Nucleus accumbens (tissue), 56 donors: ENCODE data around the gene MYOZ2.

Experiments used
- DNase-seq, 56 donors: peaks; one replicate each; lab custom pipeline; 2025; lab: John Stamatoyannopoulos, UW

The MYOZ2 gene

DNA sequence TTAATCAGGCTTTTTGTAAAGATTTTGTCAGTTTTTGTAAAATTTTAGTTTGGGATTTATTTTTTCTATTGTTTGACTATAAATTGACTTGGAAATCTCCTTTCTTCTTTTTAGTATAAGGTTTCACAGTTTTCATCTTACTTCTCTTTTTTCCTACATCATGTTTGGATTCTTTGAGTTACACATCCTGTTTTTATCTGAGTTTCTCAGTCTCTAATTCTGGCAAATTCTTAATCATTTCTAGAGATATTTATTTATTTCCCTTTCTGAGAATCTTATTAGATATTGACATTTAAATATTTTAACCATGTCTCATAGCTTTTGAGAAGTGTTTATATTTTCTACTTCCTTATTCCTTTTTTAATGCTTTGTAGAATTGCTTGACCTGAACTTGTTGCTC, 97.6 kb downstream of the MYOZ2 start:
- no peak for DNase-seq

DNA sequence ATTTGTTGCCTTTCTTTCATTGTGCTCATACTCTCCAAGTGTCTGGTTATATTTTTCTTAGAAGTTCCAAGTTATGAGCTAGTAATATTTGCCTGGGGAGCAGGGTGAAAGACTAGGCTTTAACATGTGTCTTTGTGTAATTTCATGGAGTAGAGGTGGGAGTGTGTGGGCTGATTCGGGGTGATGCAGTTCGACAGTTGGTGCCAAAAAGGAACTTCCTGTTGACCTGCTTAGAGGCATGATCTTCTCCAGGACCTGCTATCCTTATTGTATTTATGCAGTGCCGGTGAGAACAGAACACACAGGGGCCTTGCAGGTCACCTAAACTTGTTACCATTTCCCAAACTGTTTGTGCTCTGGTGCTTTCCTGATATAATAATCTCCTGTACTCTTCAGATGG, 98.1 kb downstream of the MYOZ2 start:
- no peak for DNase-seq

DNA sequence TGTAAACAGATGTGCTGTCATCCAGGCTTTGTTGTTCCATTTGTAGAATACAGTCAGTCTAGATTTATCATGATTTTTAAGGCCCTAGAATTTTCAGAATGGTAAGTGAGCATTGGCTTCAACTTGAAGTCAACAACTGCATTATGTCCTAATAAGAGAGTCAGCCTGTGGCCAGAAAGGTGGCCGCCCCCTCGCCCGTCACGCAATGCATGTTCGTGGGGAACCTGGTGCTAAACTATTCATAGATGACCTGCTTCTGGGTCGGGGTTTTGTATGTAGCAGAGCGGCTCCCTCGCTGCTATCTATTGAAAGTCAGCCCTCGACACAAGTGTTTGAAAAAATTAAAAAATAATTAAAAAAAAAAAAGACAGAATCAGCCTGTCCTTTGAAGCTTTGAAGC, 101.6 kb downstream of the MYOZ2 start:
- DNase-seq = no peak
